ENCODE results near the gene MTMR12.

MTMR12 gene

DNA sequence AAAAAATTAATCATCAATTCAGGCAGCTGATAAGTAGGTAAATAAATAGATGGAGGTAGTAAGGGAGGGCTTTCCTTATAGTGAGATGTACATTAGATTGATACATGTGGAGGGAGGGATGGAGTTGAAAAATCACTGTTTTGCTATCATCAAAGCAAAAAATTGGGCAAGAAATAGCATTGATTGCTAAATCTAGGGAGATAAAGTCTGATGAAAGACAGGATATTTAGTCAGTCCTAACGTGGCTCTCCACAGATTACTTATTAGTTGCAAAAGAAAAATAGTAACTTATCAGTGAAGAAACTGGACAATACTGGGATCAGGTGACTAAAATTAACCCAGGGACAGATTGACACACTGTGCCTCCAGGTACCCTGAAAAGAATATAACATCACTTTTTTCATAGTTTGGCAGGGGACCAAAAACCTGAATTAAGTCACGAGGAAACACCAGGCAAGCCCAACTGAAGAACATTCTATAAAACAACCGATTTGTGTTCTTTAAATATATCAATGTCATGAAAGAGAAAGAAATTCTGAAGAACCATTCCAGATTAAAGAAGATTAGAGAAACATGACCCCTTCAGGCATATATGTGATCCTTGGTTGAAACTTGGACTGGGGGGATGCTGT is 111.5 kb downstream of the MTMR12 start:
- DNase-seq: no peak

- DNase-seq: no peak
Measured at GRCh38 chr5:32197032-32197431, 115.7 kb downstream of the MTMR12 start.

GRCh38 chr5:32195265-32195664 is 117.5 kb downstream of the MTMR12 start:
- no peak for DNase-seq

- peak in 36 of 56 donors; percentile 3 to 62 (median 20) for DNase-seq
Measured at GRCh38 chr5:32193591-32193990, 119.1 kb downstream of the MTMR12 start.

DNA sequence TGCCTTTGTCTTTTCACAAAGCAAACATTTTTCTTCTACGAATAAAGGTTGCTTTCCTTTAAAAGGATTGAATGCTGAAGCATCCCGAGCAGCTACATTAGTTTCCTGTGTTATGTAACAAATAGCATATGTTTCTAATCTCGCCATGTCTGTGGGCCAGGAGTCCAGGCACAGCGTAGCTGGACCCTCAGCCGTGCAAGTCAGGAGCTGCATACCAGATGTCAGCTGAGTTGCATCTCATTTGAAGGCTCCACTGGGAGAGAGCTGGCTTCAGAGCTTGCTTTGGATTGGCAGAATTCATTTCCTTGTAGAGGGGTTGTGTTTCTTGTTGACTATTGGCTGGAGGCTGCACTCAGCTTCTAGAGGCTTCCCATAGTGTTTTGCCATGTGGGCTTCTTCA is 122.6 kb downstream of the MTMR12 start:
- DNase-seq: no peak

- DNase-seq: no peak
Measured at GRCh38 chr5:32187675-32188074, 125.1 kb downstream of the MTMR12 start.

DNA sequence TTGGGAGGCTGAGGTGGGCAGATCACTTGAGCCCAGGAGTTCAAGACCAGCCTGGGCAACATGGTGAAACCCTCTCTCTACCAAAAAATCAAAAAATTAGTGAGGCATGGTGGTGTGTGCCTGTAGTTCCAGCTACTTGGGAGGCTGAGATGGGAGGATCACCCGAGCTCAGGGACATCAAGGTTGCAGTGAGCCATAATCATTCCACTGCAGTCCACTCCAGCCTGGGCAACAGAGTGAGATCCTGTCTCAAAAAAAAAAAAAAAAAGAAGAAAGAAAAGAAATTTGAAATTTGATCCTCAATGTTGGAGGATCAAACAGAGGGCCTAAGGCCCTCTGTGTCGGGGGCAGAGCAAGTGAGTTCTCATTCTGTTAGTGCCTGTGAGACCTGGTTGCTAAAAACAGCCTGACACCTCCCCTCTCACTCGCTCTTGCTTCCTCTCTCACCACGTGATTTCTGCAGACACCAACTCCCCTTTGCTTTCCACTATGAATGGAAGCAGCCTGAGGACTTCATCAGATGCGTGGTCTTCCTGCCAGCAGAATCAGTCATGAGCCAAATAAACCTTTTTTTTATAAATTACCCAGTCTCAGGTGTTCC is 130.2 kb downstream of the MTMR12 start:
- no peak for DNase-seq
